HEK293T (cell line): ENCODE results near the gene NUDT4.
"Not testable (repeated sequence)": the region's sequence is repeated elsewhere in the genome, so short reads cannot be mapped to it uniquely, and the experiment has no call there.

Source experiments
- CTCF ChIA-PET: fragments of 350-600 bp; formaldehyde crosslinking; extraction: SDS; loops from one replicate; lab custom pipeline; 2021; ENCODE audit warnings: antibody characterized with exemption, inconsistent platforms; lab: Yijun Ruan, JAX
- POLR2A ChIA-PET: fragments of 350-600 bp; formaldehyde crosslinking; extraction: SDS; loops from one replicate; lab custom pipeline; 2020; ENCODE audit warnings: antibody characterized with exemption, inconsistent platforms; lab: Yijun Ruan, JAX
- DNase-seq: peaks from one replicate; pipeline ENCODE4 v3.0.0; 2012; ENCODE audit warnings: mixed read lengths; ENCODE audit errors: extremely low spot score
- ARNT ChIP-seq: fragments of 450-650 bp; IDR thresholded peaks from 2 replicates; pipeline ENCODE4 v1.6.1; 2017; ENCODE audit warnings: mild to moderate bottlenecking
- BHLHE40 ChIP-seq: fragments of 450-650 bp; IDR thresholded peaks from 2 replicates; pipeline ENCODE4 v1.6.1; 2016; ENCODE audit warnings: mild to moderate bottlenecking, moderate library complexity, borderline replicate concordance
- CTBP1 ChIP-seq: fragments of 450-650 bp; IDR thresholded peaks from 2 replicates; pipeline ENCODE4 v1.6.1; 2016; ENCODE audit warnings: borderline replicate concordance
- ELF4 ChIP-seq: fragments of 450-650 bp; IDR thresholded peaks from 2 replicates; pipeline ENCODE4 v1.6.1; 2017; ENCODE audit warnings: antibody characterized with exemption
- FOXA1 ChIP-seq: fragments of 450-650 bp; IDR thresholded peaks from 2 replicates; pipeline ENCODE4 v1.6.1; 2016; ENCODE audit warnings: mild to moderate bottlenecking
- FOXK2 ChIP-seq: fragments of 450-650 bp; IDR thresholded peaks from 2 replicates; pipeline ENCODE4 v1.6.1; 2016; ENCODE audit warnings: mild to moderate bottlenecking
- FOXM1 ChIP-seq: fragments of 450-650 bp; IDR thresholded peaks from 2 replicates; pipeline ENCODE4 v1.6.1; 2017; ENCODE audit warnings: mild to moderate bottlenecking, borderline replicate concordance
- HDGF ChIP-seq: fragments of 450-650 bp; IDR thresholded peaks from 2 replicates; pipeline ENCODE4 v1.6.1; 2017; ENCODE audit warnings: antibody characterized with exemption, borderline replicate concordance
- L3MBTL2 ChIP-seq: fragments of 450-650 bp; conservative IDR thresholded peaks from 2 replicates; pipeline ENCODE4 v1.6.1; 2016; ENCODE audit warnings: mild to moderate bottlenecking
- LEF1 ChIP-seq: fragments of 450-650 bp; IDR thresholded peaks from 2 replicates; pipeline ENCODE4 v1.6.1; 2017; ENCODE audit warnings: mild to moderate bottlenecking, borderline replicate concordance
- NFRKB ChIP-seq: fragments of 450-650 bp; IDR thresholded peaks from 2 replicates; pipeline ENCODE4 v1.6.1; 2016; ENCODE audit warnings: mild to moderate bottlenecking, moderate library complexity
- PKNOX1 ChIP-seq: fragments of 450-650 bp; IDR thresholded peaks from 2 replicates; pipeline ENCODE4 v1.6.1; 2016
- SP1 ChIP-seq: fragments of 450-650 bp; IDR thresholded peaks from 2 replicates; pipeline ENCODE4 v1.6.1; 2017
- SUZ12 ChIP-seq: fragments of 450-650 bp; IDR thresholded peaks from 2 replicates; pipeline ENCODE4 v1.6.1; 2016; ENCODE audit warnings: mild to moderate bottlenecking
- TARDBP ChIP-seq: fragments of 450-650 bp; IDR thresholded peaks from 2 replicates; pipeline ENCODE4 v1.6.1; 2016
- ZNF384 ChIP-seq: fragments of 450-650 bp; IDR thresholded peaks from 2 replicates; pipeline ENCODE4 v1.6.1; 2016

NUDT4 gene

GRCh38 chr12:93390549-93391297 lies 13.0 kb downstream of the NUDT4 start:
- TF ChIP-seq NFRKB (no peak), FOXK2 (no peak), TARDBP (no peak), BHLHE40 (no peak)
- DNase-seq: no peak
- ChIA-PET POLR2A (no interaction called here), CTCF (interaction anchor here (0.6 to 0.7 kb wide), 2 partner anchors 646 to 1422 kb away, joined by 3 to 5 read pairs; no protein-coding TSS in a partner anchor)

GRCh38 chr12:93393425-93393824 lies 15.7 kb downstream of the NUDT4 start:
- ChIA-PET POLR2A (no interaction called here), CTCF (no interaction called here)
- no peak for TF ChIP-seq ELF4
- no peak for TF ChIP-seq ARNT
- no peak for TF ChIP-seq TARDBP
- no peak for TF ChIP-seq FOXM1
- DNase-seq: no peak

GRCh38 chr12:93397412-93397811 lies 19.7 kb downstream of the NUDT4 start:
- ChIA-PET CTCF (interaction anchor here (0.5 to 2.6 kb wide), 10 partner anchors 8 to 581 kb away, joined by 3 to 13 read pairs (median 4); no protein-coding TSS in a partner anchor), POLR2A (no interaction called here)
- DNase-seq: no peak
- no peak for TF ChIP-seq PKNOX1
- no peak for TF ChIP-seq ZNF384
- TF ChIP-seq NFRKB: no peak
- TF ChIP-seq SUZ12: no peak
- no peak for TF ChIP-seq LEF1
- TF ChIP-seq ARNT: no peak
- no peak for TF ChIP-seq SP1
- TF ChIP-seq FOXK2: no peak
- TF ChIP-seq HDGF: no peak
- TF ChIP-seq TARDBP: no peak
- TF ChIP-seq BHLHE40: no peak
- no peak for TF ChIP-seq CTBP1
- TF ChIP-seq FOXA1: no peak
- no peak for TF ChIP-seq ELF4
- no peak for TF ChIP-seq FOXM1
- TF ChIP-seq L3MBTL2: no peak

GRCh38 chr12:93399183-93399863 lies 21.6 kb downstream of the NUDT4 start:
- POLR2A ChIA-PET, DNase-seq, CTCF ChIA-PET: not testable (repeated sequence)

- CTCF ChIA-PET: no interaction called here
These were observed 24.9 kb downstream of the NUDT4 start for GRCh38 chr12:93402333-93403311.

More at GRCh38 chr12:93402333-93403311, 24.9 kb downstream of the NUDT4 start:
- TF ChIP-seq FOXM1 (no peak), BHLHE40 (no peak), SP1 (no peak), ARNT (no peak), TARDBP (no peak), CTBP1 (no peak), L3MBTL2 (no peak), ELF4 (no peak), FOXK2 (no peak), SUZ12 (no peak), FOXA1 (no peak), ZNF384 (no peak), NFRKB (no peak), HDGF (no peak), LEF1 (no peak), PKNOX1 (no peak)
- POLR2A ChIA-PET: no interaction called here
- no peak for DNase-seq
